ENCODE data around the gene ERP27.

DNA sequence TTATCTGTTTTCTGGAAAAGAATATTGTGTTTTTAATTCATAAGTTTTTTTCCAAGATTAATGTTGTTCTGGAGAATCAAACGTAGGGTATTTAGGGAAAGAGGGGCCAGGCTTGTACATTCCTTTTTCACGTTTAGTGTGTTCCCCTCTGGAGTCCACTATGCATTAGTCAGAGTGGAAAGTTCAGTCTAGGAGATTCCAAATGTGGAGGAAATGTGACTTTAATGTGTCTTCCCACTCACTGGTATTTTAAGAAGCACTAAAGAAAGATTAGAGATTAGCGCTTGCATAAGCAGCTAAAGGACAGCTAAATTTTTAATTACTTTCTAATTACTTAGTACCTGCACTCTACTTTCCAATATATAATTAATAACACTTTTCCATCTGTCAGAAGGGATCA lies 30.1 kb upstream of the ERP27 start:
- TF ChIP-seq, protein P1, sequence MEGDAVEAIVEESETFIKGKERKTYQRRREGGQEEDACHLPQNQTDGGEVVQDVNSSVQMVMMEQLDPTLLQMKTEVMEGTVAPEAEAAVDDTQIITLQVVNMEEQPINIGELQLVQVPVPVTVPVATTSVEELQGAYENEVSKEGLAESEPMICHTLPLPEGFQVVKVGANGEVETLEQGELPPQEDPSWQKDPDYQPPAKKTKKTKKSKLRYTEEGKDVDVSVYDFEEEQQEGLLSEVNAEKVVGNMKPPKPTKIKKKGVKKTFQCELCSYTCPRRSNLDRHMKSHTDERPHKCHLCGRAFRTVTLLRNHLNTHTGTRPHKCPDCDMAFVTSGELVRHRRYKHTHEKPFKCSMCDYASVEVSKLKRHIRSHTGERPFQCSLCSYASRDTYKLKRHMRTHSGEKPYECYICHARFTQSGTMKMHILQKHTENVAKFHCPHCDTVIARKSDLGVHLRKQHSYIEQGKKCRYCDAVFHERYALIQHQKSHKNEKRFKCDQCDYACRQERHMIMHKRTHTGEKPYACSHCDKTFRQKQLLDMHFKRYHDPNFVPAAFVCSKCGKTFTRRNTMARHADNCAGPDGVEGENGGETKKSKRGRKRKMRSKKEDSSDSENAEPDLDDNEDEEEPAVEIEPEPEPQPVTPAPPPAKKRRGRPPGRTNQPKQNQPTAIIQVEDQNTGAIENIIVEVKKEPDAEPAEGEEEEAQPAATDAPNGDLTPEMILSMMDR (IDR thresholded peaks at IDR 0.05) = no peak
- TF ChIP-seq EP300 (IDR thresholded peaks at IDR 0.05; ENCODE audit: borderline replicate concordance in 1 of 2, low read depth in 1 of 2, low read length in 1 of 2) = no peak
- no peak for TF ChIP-seq POLR2AphosphoS5 (IDR thresholded peaks at IDR 0.05; ENCODE audit: low read depth, low read length)
- TF ChIP-seq TEAD4 (IDR thresholded peaks at IDR 0.05; ENCODE audit: borderline replicate concordance, insufficient read depth) = no peak
- TF ChIP-seq EZH2phosphoT487 (IDR thresholded peaks at IDR 0.05; ENCODE audit: borderline replicate concordance, low read depth) = no peak
